Stimulated activated CD4-positive, alpha-beta T cell treated with anti-CD3 and anti-CD28 coated beads, Interleukin-2, amount 100 ng/mL, for 48 hours (primary cell): ENCODE measurements around the gene SDC3.

Experiments
- DNase-seq, 2 donors: peaks; one replicate each; pipeline ENCODE4 v3.0.0-alpha.2; 2020

SDC3 gene

DNA sequence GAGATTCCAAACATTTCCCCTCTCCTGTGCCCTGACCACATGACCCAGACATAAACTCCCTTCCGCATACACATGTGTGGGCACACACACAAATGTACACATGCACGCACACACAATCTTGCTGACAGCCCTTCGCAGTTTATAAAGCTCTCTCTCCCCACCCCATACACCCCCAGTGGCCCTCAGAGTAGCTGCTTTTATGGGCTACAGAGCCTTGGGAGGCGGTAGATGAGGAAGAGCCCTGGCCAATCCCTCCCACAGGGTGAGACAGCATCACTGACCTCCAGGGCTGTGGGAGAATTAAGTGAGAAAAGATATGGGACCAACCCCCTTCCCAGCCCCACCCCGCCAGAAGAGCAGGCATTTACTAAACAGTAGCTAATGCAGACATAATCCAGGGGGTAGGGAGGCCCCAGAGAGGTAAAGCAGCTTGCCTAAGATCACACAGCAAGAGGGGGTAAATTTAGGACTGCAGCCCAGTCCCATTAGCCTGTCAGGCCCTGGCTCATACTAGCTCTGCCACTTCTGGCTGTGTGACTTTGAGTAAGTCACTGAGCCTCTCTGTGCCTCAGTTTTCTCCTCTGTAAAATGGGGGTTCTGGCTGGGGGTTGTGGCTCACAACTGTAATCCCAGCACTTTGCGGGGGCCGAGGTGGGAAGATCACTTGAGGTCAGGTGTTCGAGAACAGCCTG is 5.1 kb downstream of the SDC3 start:
- DNase-seq, result no peak

GRCh38 chr1:30902593-30903290 is 5.8 kb downstream of the SDC3 start:
- no peak for DNase-seq

DNA sequence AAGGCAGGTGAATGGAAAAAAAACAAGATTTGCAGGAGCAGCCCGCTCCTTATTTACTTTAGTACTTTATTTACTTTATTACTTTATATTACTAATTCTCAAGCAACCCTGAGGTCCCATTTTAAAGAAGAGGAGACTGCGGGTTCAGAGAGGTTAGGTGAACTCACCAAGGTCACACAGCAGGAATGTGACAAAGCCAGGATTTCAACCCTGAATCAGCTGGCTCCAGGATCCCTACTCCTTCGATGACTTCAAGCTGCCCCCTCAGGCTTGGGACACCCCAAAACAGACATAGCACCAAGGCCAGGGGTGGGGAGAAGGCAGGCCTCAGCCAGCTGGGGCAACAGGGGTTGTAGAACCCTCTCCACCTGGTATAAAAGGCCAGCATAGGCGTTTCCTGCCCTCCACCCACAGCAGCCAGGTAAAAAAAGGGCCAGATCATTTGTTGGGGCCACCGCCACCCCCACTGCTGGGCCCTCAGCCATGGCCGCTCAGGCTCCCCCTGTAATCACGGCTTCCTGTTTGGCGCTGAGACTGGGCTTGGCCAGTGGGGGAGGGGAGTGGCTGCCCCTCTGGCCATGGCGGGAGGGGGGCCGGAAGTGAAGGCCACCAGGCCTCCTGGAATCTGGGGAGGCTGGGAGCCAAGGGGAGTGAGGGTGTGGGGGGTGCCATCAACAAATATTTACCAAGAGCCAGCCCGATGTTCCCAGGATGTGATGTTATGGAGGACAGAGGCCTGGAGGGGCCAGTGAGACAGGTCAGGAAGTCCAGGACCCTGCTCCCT is 6.6 kb downstream of the SDC3 start:
- no peak for DNase-seq

GRCh38 chr1:30900931-30901560 is 7.5 kb downstream of the SDC3 start:
- no peak for DNase-seq

- DNase-seq, result no peak
These were observed 8.1 kb downstream of the SDC3 start for GRCh38 chr1:30900486-30900885.

DNA sequence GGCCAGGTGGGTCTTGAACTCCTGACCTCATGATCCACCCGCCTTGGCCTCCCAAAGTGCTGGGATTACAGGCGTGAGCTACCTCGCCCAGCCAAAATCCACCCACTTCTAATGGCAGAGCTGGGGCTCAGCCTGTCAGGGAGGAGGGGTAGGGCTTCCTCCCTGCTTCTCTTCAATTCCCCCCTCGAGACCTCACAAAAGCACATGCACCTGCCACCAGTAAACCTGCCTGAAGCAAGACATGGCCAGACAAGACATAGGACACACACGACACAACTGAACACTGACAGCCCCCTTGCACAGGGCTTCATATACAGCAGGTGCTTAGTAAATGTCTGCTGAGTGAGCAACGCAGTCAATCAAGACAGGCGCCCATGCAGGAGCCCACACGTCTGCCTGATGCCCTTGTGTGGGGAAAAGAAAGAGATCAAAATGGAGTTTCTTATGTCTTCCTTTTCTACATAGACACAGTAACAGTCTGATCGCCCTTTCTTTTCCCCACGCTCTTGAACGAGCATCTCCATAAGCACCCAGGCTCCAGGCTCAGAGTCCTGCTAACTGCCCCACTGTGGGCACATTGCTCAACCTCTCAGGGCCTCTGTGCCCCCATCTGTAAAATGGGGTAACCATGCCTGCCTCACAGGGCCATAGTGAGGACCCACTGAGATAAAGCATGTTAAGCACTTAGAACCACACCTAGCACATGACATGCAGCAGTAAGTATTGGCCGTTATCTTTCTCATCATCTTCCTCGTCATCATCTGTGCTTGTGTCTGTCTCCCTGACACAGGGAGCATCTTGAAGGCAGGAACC is 8.8 kb downstream of the SDC3 start:
- DNase-seq, result no peak

DNA sequence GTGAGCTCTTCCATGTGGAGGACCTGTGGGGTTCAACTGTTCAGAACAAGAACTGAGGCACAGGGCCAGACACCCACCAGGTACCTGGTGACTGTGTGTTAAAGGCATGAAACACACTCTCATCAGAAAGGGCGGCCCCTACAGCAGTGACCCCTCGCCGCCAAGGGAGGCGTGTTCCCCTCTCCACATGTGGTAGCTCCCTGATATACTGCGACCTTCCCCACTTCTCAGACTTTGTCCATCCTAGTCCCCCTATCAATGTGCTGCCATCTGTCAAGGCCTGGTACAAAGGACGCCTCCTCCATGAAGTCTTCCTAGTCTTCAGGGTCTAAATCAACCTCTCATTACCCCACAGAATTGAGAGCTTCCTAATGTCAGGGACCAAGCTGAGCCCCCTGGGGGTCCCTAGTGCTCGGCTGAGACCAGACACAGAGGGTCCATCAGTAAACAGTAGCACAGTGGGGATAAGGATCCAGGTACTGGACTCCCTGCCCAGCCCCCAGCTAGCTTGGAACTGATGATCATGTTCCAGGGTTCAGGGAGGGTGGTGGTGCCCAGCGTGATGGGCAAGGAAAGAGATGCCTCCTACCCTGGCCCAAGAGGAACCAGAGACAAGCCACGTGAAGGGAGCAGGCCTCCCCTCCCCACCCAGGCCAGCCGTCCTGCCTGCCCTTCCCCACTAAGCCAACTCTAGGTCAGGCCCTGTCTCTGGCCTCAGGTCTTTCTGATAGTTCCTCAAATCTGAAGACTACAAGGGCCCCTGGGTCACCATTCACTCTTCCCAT is 10.3 kb downstream of the SDC3 start:
- no peak for DNase-seq

DNA sequence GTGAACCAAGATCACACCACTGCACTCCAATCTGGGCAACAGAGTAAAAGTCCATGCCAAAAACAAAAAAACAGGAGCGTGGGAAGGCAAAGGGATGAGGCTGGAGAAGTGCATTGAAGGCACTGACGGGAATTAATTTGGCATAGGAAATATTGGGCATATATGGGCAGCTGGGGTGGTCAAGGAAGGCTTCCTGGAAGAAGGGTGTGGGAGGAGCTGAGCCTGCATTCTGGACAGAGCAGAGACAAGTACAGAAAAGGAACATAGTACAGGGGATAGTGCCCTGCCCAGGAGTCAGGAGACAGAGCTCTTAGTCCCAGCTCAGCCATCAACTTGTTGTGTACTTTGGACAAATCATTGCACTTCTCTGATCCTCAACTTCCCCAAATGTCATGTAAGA is 11.7 kb downstream of the SDC3 start:
- DNase-seq, result no peak

DNA sequence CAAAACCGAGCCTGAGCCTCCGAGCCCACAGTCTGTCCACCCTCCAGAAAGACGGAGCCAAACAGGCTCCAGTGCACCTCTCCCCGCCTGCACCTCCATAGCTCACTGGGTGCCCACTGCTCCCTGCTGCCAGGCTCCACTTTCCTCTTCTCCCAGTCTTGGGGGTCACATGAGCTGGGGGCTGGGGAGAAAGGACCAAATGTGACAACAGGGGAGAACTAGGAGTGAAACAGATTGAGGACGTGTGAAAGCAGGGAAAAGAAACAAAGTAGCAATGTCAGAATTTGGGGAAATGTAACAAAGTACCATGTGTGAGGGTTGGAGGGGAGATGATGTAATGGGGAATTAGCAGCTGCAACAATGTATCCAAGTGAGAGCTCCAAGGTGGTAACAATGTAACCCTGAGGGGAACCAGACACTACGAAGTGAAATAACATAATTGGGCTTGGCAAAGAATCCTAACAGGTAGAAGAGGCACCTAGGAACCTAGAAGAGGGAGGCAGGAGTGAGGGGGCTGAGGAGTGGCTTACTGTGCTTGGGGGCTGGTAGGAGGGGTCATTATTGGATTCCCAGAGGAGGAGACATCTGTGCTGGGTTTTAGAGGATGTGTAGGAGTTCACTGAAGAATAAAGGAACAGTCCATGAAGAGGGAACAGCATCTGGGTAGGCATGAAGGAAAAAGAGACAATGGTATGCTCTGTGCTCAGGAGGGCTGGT is 12.5 kb downstream of the SDC3 start:
- DNase-seq, result no peak

GRCh38 chr1:30895382-30895943 is 13.1 kb downstream of the SDC3 start:
- no peak for DNase-seq

DNA sequence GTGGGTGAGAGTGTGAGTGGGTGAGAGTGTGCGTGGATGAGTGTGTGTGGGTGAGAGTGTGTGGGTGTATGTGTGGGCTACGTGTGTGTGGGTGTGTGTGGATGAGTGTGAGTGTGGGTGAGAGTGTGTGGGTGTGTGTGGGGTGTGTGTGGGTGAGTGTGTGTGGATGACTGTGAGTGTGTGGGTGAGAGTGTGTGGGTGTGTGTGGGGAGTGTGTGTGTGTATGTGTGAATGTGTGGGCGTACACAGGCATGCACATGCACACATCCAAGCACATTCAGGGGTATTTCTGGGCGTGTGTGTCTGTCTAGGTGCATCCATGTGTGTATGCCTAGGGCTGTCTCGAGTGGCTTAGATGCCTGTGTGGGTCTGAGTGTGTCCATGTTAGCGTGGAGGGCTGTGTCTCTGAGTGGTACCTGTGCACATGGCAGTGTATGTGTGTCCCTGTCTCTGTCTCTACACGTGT is 14.0 kb downstream of the SDC3 start:
- no peak for DNase-seq

DNA sequence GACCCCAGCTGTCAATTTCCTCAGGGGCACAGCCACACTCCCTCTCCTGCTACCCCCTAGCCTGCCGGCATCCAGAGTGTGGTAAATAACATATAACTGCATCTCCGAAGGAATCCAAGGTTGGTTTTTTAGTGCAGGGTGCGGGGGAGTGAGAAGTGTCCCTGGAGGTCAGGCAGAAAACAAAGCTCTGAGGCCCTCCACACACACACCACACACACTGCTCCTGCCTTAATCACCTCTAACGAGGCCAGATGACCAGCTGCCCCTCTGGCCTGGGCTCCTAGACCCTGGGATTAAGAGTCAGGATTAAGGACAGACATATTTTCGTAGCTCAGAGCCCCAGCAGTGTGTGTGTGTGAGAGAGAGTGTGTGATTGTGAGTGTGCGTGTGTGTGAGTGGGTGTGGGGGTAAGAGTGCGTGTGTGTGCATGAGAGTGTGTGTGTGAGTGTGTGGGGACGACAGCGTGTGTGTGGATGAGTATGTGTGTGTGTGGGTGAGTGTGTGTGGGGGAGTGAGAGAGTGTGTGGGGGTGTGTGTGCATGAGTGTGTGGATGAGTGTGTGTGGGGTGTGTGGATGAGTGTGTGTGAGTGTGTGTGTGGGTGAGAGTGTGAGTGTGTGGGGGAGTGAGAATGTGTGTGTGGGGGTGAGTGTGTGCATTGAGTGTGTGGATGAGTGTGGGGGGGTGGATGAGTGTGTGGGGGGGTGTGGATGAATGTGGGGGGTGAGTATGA is 14.6 kb downstream of the SDC3 start:
- DNase-seq, result no peak

DNA sequence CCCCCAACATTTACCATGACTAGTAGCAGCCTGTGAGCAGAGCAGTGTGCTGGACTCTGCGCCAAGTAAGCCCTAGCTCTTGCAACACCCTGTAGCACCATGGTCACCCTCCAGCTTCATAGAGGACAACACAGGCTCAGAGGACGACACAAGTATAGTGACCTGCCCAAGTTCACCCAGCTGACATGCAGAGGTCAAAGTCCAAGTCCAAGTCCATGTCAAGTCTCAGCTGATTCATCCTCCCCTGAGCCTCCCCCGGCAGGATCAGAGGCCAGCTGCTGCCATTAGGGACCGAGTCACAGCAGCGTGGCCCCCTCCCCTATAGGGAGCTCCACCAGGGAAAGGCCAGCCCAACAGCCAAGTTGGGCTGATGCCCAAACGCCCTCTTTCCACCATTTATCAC is 15.9 kb downstream of the SDC3 start:
- DNase-seq, result no peak

- DNase-seq, result no peak
These were observed 17.4 kb downstream of the SDC3 start for GRCh38 chr1:30891227-30891552.

GRCh38 chr1:30890502-30891226 is 17.9 kb downstream of the SDC3 start:
- DNase-seq, result no peak

- DNase-seq, result no peak
These were observed 19.0 kb downstream of the SDC3 start for GRCh38 chr1:30889511-30889910.

DNA sequence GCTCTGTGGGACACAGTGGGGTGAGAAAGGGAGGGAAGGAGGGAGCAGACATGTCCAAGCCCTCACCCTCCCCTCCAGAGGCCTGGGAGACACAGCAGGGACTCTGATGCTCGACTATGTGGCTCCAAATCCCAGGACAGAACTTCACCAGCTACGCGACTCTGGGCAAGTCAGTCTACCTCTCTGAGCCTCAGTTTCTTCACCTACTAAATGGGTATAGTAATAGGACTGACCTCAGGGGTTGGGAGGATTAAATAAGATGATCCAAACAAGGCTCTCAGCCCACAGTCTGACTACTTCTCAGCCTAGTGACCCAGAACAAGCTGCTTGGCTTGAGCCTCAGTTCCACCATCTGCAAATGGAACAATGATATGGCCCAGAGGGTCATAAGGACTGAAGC is 19.6 kb downstream of the SDC3 start:
- DNase-seq, result no peak

DNA sequence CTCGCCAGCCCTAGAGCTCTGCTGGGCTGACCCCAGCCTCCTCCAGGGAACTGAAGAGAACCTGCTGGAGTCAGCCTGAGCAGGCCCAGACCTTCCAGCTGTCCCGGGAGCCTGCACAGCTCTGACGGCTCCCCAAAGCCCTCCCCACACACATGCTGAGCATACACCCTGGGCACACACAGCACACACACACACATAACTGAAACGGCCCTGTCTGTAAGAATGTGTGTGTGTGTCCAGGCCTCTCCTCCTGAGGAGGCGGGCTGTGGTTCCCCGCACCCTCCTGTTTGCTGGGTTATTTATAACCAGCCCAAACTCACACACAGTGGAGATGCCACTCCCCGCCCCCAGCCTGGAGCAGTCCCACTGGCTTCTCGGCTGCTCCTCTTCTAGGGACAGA is 20.2 kb downstream of the SDC3 start:
- no peak for DNase-seq
